Measurements from ENCODE around the gene CHRNA4. TPM values are rescaled to one million over a fixed set of nuclear protein-coding genes. Genes with fewer than 3 reads are reported as not detected.
"Not testable (repeated sequence)": the region's sequence is repeated elsewhere in the genome, so short reads cannot be mapped to it uniquely, and the experiment has no call there.

CHRNA4 gene
- total and polyA plus RNA-seq, 3 donors from 2014 or later = 3.3 to 8.3 (median 7.4) TPM

- H3K27me3 ChIP-seq; H3K36me3 ChIP-seq (ENCODE audit: low read depth, missing control alignments); H3K9me3 ChIP-seq; H3K27ac ChIP-seq; H3K4me1 ChIP-seq; H3K4me3 ChIP-seq; DNase-seq; intact Hi-C loops (cut with DNase I; ENCODE audit: low total_unique reads): not testable (repeated sequence)
- WGBS, 2 donors = 81 to 85% methylated on average over 14 of the region's 14 CpGs
Measured at GRCh38 chr20:63339154-63340094, 21.7 kb downstream of the CHRNA4 start.

- Histone ChIP-seq H3K9me3 (no peaks in the 10 kb centered on the region), H3K27me3 (no peaks in the 10 kb centered on the region), H3K4me3 (no peak overlapping the region), H3K4me1 (peaks cover 4% of the 10 kb centered on the region), H3K27ac (no peak overlapping the region), H3K36me3 (ENCODE audit: low read depth, missing control alignments) (no peaks in the 10 kb centered on the region)
- no peak for DNase-seq
- TF ChIP-seq POLR2A (IDR thresholded peaks at IDR 0.05) (no peak), CTCF (IDR thresholded peaks at IDR 0.05) (no peak)
- WGBS, 2 donors = 72 to 75% methylated on average over 12 of the region's 12 CpGs
- intact Hi-C loops (cut with DNase I; ENCODE audit: low total_unique reads) = no loop called here
Measured at GRCh38 chr20:63337786-63338420, 23.2 kb downstream of the CHRNA4 start.

- H3K36me3 ChIP-seq (ENCODE audit: low read depth, missing control alignments) = no peaks in the 10 kb centered on the region
- no peaks in the 10 kb centered on the region for H3K9me3 ChIP-seq
- peaks cover 4% of the 10 kb centered on the region for H3K4me1 ChIP-seq
- no peak for TF ChIP-seq CTCF (IDR thresholded peaks at IDR 0.05)
- no peak for TF ChIP-seq POLR2A (IDR thresholded peaks at IDR 0.05)
- WGBS, 2 donors = 58 to 79% methylated on average over 18 to 29 of the region's 29 CpGs
- H3K4me3 ChIP-seq = no peak overlapping the region
- no peak overlapping the region for H3K27ac ChIP-seq
- no peaks in the 10 kb centered on the region for H3K27me3 ChIP-seq
- DNase-seq = no peak
- intact Hi-C loops (cut with DNase I; ENCODE audit: low total_unique reads) = no loop called here
Measured at GRCh38 chr20:63336232-63336752, 24.9 kb downstream of the CHRNA4 start.

GRCh38 chr20:63335711-63336110, 25.4 kb downstream of the CHRNA4 start:
- 19 to 33% methylated on average over 9 of the region's 9 CpGs for WGBS, 2 donors
- no peaks in the 10 kb centered on the region for H3K9me3 ChIP-seq
- TF ChIP-seq POLR2A (IDR thresholded peaks at IDR 0.05) (no peak), CTCF (IDR thresholded peaks at IDR 0.05) (no peak)
- H3K4me3 ChIP-seq = no peak overlapping the region
- intact Hi-C loops (cut with DNase I; ENCODE audit: low total_unique reads) = no loop called here
- DNase-seq = no peak
- no peaks in the 10 kb centered on the region for H3K27me3 ChIP-seq
- peak overlapping the region in 1 of 2 donors; percentile 5 for H3K27ac ChIP-seq
- H3K36me3 ChIP-seq (ENCODE audit: low read depth, missing control alignments) = no peaks in the 10 kb centered on the region
- H3K4me1 ChIP-seq = peaks cover 4% of the 10 kb centered on the region

- H3K36me3 ChIP-seq (ENCODE audit: low read depth, missing control alignments); intact Hi-C loops (cut with DNase I; ENCODE audit: low total_unique reads); H3K4me3 ChIP-seq; H3K4me1 ChIP-seq; H3K9me3 ChIP-seq; H3K27me3 ChIP-seq: not testable (repeated sequence)
- DNase-seq = peak; percentile 51
- peak overlapping the region; percentile 5 to 24 for H3K27ac ChIP-seq
- 73 to 83% methylated on average over 6 to 9 of the region's 9 CpGs for WGBS, 2 donors
Measured at GRCh38 chr20:63335060-63335459, 26.1 kb downstream of the CHRNA4 start.

All from testis (tissue), 3 donors.